AG04449 (cell line): ENCODE measurements around the gene PNMA8C.

Experiments
- CTCF ChIA-PET: fragments of 350-600 bp; formaldehyde crosslinking; extraction: SDS; loops from one replicate; lab custom pipeline; 2021; ENCODE audit warnings: antibody characterized with exemption; lab: Yijun Ruan, JAX
- POLR2A ChIA-PET: fragments of 400-600, 350-600 bp; formaldehyde crosslinking; extraction: SDS; loops from one replicate; lab custom pipeline; 2020; ENCODE audit warnings: antibody characterized with exemption, inconsistent platforms; lab: Yijun Ruan, JAX
- DNase-seq: peaks from one replicate; pipeline ENCODE4 v3.0.0-alpha.2; 2010; ENCODE audit warnings: low read depth, low spot score
- H3K4me3 ChIP-seq: 2 replicates; pipeline ENCODE4 v1.5.1; 2011; ENCODE audit warnings: low read depth, mild to moderate bottlenecking, control low read depth, low read length
- CTCF ChIP-seq: IDR thresholded peaks from one replicate; pipeline ENCODE4 v1.5.1; 2011; ENCODE audit warnings: mild to moderate bottlenecking, moderate library complexity, low read length, control low read depth, inconsistent platforms; ENCODE audit not compliant: insufficient read depth; ENCODE audit errors: missing control alignments

PNMA8C gene

GRCh38 chr19:46394402-46394797, 34.3 kb downstream of the PNMA8C start:
- TF ChIP-seq CTCF = no peak
- no peak overlapping the region for H3K4me3 ChIP-seq
- ChIA-PET POLR2A (no interaction called here), CTCF (interaction anchor here (1.0 to 8.7 kb wide), 25 partner anchors 8 to 316 kb away, joined by 3 to 162 read pairs (median 8); no protein-coding TSS in a partner anchor)
- DNase-seq = no peak

- DNase-seq = no peak
- POLR2A ChIA-PET = no interaction called here
- TF ChIP-seq CTCF = no peak
- H3K4me3 ChIP-seq = no peak overlapping the region
- CTCF ChIA-PET = interaction anchor here (0.6 to 8.7 kb wide), 15 partner anchors 9 to 315 kb away, joined by 3 to 162 read pairs (median 8); no protein-coding TSS in a partner anchor
Observed at GRCh38 chr19:46393456-46394401, 35.0 kb downstream of the PNMA8C start.

- DNase-seq = no peak
- ChIA-PET CTCF (interaction anchor here (1.1 to 8.7 kb wide), 7 partner anchors 8 to 123 kb away, joined by 3 to 151 read pairs (median 7); no protein-coding TSS in a partner anchor), POLR2A (no interaction called here)
- no peak overlapping the region for H3K4me3 ChIP-seq
- TF ChIP-seq CTCF = no peak
Observed at GRCh38 chr19:46392837-46393236, 35.9 kb downstream of the PNMA8C start.

GRCh38 chr19:46392252-46392801, 36.4 kb downstream of the PNMA8C start:
- no peak overlapping the region for H3K4me3 ChIP-seq
- CTCF ChIA-PET = interaction anchor here (0.7 to 8.7 kb wide), 9 partner anchors 8 to 150 kb away, joined by 3 to 151 read pairs (median 5); no protein-coding TSS in a partner anchor
- no peak for TF ChIP-seq CTCF
- POLR2A ChIA-PET = no interaction called here
- no peak for DNase-seq

GRCh38 chr19:46391296-46392251, 37.2 kb downstream of the PNMA8C start:
- ChIA-PET CTCF (interaction anchor here (0.7 to 8.7 kb wide), 10 partner anchors 9 to 151 kb away, joined by 3 to 151 read pairs (median 4); no protein-coding TSS in a partner anchor), POLR2A (no interaction called here)
- no peak for TF ChIP-seq CTCF
- DNase-seq = no peak
- no peak overlapping the region for H3K4me3 ChIP-seq
